ENCODE measurements around the gene NETO2.

The NETO2 gene

GRCh38 chr16:47046726-47047523 is 96.8 kb downstream of the NETO2 start:
- no peak for DNase-seq (ENCODE audit: low read depth in 2 of 2)

GRCh38 chr16:47045459-47045858 is 98.3 kb downstream of the NETO2 start:
- DNase-seq (ENCODE audit: low read depth in 2 of 2) = no peak

- no peak for DNase-seq (ENCODE audit: low read depth in 2 of 2)
Measured at GRCh38 chr16:47045023-47045422, 98.7 kb downstream of the NETO2 start.

- no peak for DNase-seq (ENCODE audit: low read depth in 2 of 2)
Measured at GRCh38 chr16:47043970-47044684, 99.6 kb downstream of the NETO2 start.

- DNase-seq (ENCODE audit: low read depth in 2 of 2) = no peak
Measured at GRCh38 chr16:47043200-47043599, 100.5 kb downstream of the NETO2 start.

GRCh38 chr16:47037746-47038458 is 105.8 kb downstream of the NETO2 start:
- peak; percentile 77 to 87 for DNase-seq (ENCODE audit: low read depth in 2 of 2)

- DNase-seq (ENCODE audit: low read depth in 2 of 2) = peak; percentile 5 to 22
Measured at GRCh38 chr16:47037396-47037745, 106.4 kb downstream of the NETO2 start.

GRCh38 chr16:47036201-47036600 is 107.5 kb downstream of the NETO2 start:
- DNase-seq (ENCODE audit: low read depth in 2 of 2) = no peak

- no peak for DNase-seq (ENCODE audit: low read depth in 2 of 2)
Measured at GRCh38 chr16:47035436-47035835, 108.3 kb downstream of the NETO2 start.

GRCh38 chr16:47034455-47034854 is 109.3 kb downstream of the NETO2 start:
- DNase-seq (ENCODE audit: low read depth in 2 of 2) = no peak

GRCh38 chr16:47033176-47033575 is 110.6 kb downstream of the NETO2 start:
- no peak for DNase-seq (ENCODE audit: low read depth in 2 of 2)

GRCh38 chr16:47029724-47030123 is 114.0 kb downstream of the NETO2 start:
- no peak for DNase-seq (ENCODE audit: low read depth in 2 of 2)

GRCh38 chr16:47028767-47029377 is 114.9 kb downstream of the NETO2 start:
- DNase-seq (ENCODE audit: low read depth in 2 of 2) = no peak

Data from stimulated activated CD4-positive, alpha-beta T cell treated with anti-CD3 and anti-CD28 coated beads, Interleukin-15, amount 100 ng/mL, for 48 hours (primary cell).